ENCODE measurements around the gene N4BP3.
A peak's percentile ranks its signal among the peaks of the same experiment; 100 is the strongest.
"Not testable (repeated sequence)": the region's sequence is repeated elsewhere in the genome, so short reads cannot be mapped to it uniquely, and the experiment has no call there.

The N4BP3 gene

DNA sequence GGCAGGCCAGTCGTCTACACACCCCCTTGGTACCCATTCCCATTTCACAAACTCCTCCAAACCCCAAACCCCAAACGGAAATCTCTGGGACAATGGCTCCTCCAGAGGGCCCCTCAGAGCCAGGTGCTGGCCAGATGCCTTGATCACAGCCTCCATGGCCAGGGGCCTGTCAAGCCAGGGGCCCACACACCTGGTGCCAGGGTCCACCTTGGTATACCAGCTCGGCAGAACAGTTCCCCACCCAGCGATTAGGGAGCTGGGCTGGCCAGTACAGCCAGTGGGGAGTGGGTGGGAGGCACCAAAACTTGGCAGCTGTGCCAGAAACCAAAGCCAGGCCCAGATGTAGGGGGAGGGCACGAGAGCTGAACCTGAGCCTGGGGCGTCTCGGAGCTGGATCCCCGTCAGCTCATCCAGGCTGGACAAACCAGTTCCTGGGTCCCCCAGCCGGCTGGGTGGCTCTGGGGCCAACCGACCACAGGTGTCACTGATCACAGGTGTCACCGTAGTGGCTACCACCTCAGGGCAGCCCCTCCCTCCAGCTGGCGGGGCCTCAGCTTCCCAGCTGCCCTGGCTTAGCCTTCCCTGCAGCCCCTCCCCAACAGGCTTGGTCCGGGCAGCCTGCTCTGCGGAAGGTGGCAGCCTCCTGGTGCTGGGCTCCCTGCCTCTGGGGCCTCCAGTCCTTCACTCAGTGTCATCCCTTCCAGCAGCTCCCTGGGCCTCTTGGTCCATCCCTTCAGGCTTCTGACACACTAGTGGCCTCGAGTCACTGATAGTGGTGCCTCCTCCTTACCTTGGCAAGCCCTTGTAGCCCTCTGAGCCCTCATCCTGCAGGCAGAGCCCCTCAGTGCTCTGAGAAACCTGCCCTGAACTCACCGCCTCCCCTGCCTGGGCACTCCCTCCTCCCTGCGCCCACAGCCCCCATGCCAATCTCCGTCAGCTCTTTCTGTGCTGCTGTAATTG is 10.9 kb downstream of the N4BP3 start:
- TF ChIP-seq, protein P1, sequence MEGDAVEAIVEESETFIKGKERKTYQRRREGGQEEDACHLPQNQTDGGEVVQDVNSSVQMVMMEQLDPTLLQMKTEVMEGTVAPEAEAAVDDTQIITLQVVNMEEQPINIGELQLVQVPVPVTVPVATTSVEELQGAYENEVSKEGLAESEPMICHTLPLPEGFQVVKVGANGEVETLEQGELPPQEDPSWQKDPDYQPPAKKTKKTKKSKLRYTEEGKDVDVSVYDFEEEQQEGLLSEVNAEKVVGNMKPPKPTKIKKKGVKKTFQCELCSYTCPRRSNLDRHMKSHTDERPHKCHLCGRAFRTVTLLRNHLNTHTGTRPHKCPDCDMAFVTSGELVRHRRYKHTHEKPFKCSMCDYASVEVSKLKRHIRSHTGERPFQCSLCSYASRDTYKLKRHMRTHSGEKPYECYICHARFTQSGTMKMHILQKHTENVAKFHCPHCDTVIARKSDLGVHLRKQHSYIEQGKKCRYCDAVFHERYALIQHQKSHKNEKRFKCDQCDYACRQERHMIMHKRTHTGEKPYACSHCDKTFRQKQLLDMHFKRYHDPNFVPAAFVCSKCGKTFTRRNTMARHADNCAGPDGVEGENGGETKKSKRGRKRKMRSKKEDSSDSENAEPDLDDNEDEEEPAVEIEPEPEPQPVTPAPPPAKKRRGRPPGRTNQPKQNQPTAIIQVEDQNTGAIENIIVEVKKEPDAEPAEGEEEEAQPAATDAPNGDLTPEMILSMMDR (IDR thresholded peaks at IDR 0.05; ENCODE audit: low read depth, low read length): no peak
- in situ Hi-C loops (cut with HindIII; ENCODE audit: low sequenced_read_pairs): no loop called here
- no peak for DNase-seq (ENCODE audit: low read depth, low spot score)
- H3K4me3 ChIP-seq (ENCODE audit: low read depth, low read length): no peak overlapping the region

DNA sequence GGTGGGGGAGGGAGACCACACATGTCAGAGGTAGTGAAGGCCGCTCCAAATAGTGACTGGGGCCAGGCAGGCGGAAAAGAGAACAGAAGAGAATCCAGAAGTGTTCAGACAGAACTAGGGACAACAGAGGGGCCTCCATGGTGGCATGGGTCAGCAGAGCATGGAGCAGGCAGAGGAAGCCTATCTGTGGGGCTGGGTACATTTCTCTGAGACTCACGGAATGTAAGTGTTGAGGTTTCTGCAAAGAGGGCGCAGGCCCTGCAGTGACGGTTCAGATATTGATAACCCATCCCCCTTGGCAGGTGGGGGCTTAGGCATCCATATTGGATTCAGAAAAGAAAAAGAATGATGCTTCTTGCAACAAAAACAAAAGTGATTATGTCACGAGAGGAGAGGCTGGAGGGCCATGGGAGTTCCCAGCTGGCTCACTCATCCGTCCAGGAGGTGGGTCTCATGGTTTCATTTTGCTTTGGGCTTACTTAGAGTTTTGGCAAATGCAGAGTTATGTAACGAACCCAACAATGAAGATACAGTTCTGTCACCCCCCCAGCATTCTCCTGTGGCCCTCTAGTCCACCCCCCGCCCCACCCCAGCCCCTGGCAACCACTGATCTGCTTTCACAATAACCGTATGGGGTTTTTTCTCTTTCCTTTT is 12.0 kb downstream of the N4BP3 start:
- TF ChIP-seq, protein P1 (IDR thresholded peaks at IDR 0.05; ENCODE audit: low read depth, low read length): no peak
- in situ Hi-C loops (cut with HindIII; ENCODE audit: low sequenced_read_pairs): no loop called here
- no peak overlapping the region for H3K4me3 ChIP-seq (ENCODE audit: low read depth, low read length)
- DNase-seq (ENCODE audit: low read depth, low spot score): no peak

DNA sequence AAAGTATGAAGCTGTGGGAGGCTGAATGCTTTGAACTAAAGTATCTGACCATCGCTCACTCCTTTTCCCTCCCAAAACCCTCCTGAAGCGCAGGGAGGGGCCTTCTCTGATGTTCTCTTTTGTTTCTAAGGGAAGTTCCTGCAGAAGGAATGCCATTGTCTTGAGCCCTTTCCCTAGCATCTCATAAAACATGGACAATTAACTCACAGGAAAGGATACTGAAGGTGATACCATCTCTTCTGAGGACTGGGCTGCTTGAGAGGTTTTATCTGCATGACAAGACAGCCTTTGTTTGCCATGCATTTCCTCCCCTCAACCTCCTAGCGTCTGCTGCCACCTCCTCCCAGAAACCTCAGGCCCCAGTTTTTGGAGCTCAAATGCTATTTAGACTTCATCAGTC is 13.2 kb downstream of the N4BP3 start:
- H3K4me3 ChIP-seq (ENCODE audit: low read depth, low read length): no peak overlapping the region
- no peak for DNase-seq (ENCODE audit: low read depth, low spot score)
- TF ChIP-seq, protein P1 (IDR thresholded peaks at IDR 0.05; ENCODE audit: low read depth, low read length): no peak
- in situ Hi-C loops (cut with HindIII; ENCODE audit: low sequenced_read_pairs): no loop called here

GRCh38 chr5:178127300-178128009 is 14.1 kb downstream of the N4BP3 start:
- H3K4me3 ChIP-seq (ENCODE audit: low read depth, low read length); DNase-seq (ENCODE audit: low read depth, low spot score); in situ Hi-C loops (cut with HindIII; ENCODE audit: low sequenced_read_pairs): not testable (repeated sequence)

- TF ChIP-seq, protein P1 (IDR thresholded peaks at IDR 0.05; ENCODE audit: low read depth, low read length): no peak
- in situ Hi-C loops (cut with HindIII; ENCODE audit: low sequenced_read_pairs): no loop called here
- H3K4me3 ChIP-seq (ENCODE audit: low read depth, low read length): no peak overlapping the region
- no peak for DNase-seq (ENCODE audit: low read depth, low spot score)
Measured at GRCh38 chr5:178129296-178129695, 16.0 kb downstream of the N4BP3 start.

GRCh38 chr5:178130234-178130575 is 16.9 kb downstream of the N4BP3 start:
- in situ Hi-C loops (cut with HindIII; ENCODE audit: low sequenced_read_pairs); DNase-seq (ENCODE audit: low read depth, low spot score): not testable (repeated sequence)
- H3K4me3 ChIP-seq (ENCODE audit: low read depth, low read length): peak overlapping the region; percentile 81

DNA sequence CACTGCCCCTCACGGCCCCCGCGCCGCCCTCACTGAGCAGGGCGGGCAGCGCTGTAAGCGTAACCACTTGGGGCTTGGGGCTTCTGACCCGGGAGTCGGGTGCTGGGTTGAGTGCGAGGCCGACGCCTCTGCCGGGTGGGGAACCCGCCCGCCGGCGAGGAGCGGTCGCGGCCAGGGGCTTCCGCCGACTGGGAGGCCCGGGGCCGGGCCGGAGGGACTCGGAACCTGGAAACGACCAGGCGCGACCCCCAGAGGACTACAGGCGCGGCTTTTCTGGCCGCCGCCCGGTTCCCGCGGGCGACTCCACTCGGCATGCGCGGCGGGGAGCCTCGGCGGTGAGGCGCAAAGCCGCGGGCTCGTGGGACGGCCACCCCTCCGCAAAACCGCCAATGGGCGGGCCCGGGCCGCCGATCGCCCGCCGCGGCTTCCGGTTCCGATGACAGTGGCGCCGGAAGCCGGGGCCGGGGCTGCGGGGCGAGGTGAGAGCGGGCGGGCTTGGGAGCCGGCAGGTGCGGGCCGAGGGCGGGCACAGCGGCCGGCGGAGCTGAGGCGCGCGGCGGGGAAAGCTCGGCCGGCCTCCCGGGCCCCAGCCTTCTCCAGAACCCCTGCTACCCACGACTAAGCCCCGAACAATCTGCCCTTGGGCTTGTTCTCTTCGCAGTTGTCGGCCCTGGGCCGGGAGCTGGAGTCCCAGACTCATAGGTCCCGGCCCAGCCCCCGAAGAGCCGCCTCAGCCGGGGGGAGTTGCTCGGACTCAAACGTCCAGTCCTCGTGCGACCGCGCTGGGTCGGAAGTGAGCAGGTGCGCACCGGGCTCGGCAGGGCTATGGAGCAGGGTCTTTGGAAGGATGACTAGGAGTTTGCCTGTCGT is 17.5 kb downstream of the N4BP3 start, which contains the start of gene RMND5B:
Gene RMND5B (plus strand): TSS at position 439 of the 870 bp plus-strand sequence. CDS start 7,106 bp downstream, outside the sequence.
- TF ChIP-seq, protein P1 (IDR thresholded peaks at IDR 0.05; ENCODE audit: low read depth, low read length): no peak
- in situ Hi-C loops (cut with HindIII; ENCODE audit: low sequenced_read_pairs): no loop called here
- DNase-seq (ENCODE audit: low read depth, low spot score): peak; percentile 75
- peak within 1 kb of the TSS; percentile 81 for H3K4me3 ChIP-seq (ENCODE audit: low read depth, low read length)

All from astrocyte of the spinal cord (primary cell).